Uterus (tissue), 4 donors: ENCODE data around the gene MEGF8. TPM values are rescaled to one million over a fixed set of nuclear protein-coding genes. Genes with fewer than 3 reads are reported as not detected.
"Not testable (repeated sequence)": the region's sequence is repeated elsewhere in the genome, so short reads cannot be mapped to it uniquely, and the experiment has no call there.

ENCODE experiments used
- DNase-seq, 2 donors: peaks; one replicate each; pipeline ENCODE4 v3.0.0-alpha.2; 2019 to 2020
- H3K27ac ChIP-seq, 2 donors: fragments of 200-600 bp; sonication (generic); 1 replicate in 1 of 2; 2 replicates in 1 of 2; pipeline ENCODE4 v1.5.1; 2016 to 2018
- H3K27me3 ChIP-seq, 2 donors: fragments of 200-600 bp; sonication (generic); one replicate each; pipeline ENCODE4 v1.5.1; 2018 to 2019; ENCODE audit warnings: control low read depth in 1 of 2
- H3K36me3 ChIP-seq, 2 donors: fragments of 200-600 bp; sonication (generic); one replicate each; pipeline ENCODE4 v1.5.1; 2019; ENCODE audit warnings: control low read depth in 1 of 2
- H3K4me1 ChIP-seq, 2 donors: fragments of 200-600 bp; sonication (generic); one replicate each; pipeline ENCODE4 v1.5.1; 2018 to 2019; ENCODE audit warnings: control low read depth in 1 of 2
- H3K4me3 ChIP-seq, 2 donors: fragments of 200-600 bp; sonication (generic); 1 replicate in 1 of 2; 2 replicates in 1 of 2; pipeline ENCODE4 v1.5.1; 2018 to 2019; ENCODE audit warnings: mild to moderate bottlenecking in 1 of 2
- H3K9me3 ChIP-seq, 2 donors: fragments of 200-600 bp; sonication (generic); one replicate each; pipeline ENCODE4 v1.5.1; 2019; ENCODE audit warnings: control low read depth in 1 of 2
- CTCF ChIP-seq, 4 experiments: fragments of 200-600 bp in 2 of 4; fragments of 450-650 bp in 2 of 4; sonication (generic) in 2 of 4; IDR thresholded peaks; one replicate each; pipeline ENCODE4 v1.5.1; 2016 to 2019; ENCODE audit warnings: antibody characterized with exemption in 4 of 4, mild to moderate bottlenecking in 2 of 4, moderate library complexity in 1 of 4
- POLR2A ChIP-seq, 2 donors: fragments of 450-650 bp; IDR thresholded peaks; one replicate each; pipeline ENCODE4 v1.6.1; 2016; ENCODE audit warnings: antibody characterized with exemption in 2 of 2, mild to moderate bottlenecking in 1 of 2, moderate library complexity in 1 of 2
- intact Hi-C: fragments of 100-400 bp; cut with DNase I; formaldehyde crosslinking; loops from one replicate; pipeline ENCODE4 v1.15.1; 2023; ENCODE audit warnings: low total_unique reads
- total RNA-seq, 4 donors: library from RNA; depleted of rRNA in 3 of 4; stranded (reverse); fragments of >200 nt in 3 of 4; gene quantifications; one replicate each; pipeline versions ENCODE4 v1.1.0 to v1.2.4, GENCODE V29; 2014 to 2023
- donor health status: DM: yes; HTN: yes; CAD: no.

MEGF8 gene
- total RNA-seq, 4 donors from 2014 or later, result 3.6 to 30.0 (median 19.1) TPM

GRCh38 chr19:42330241-42330711 lies 4.8 kb downstream of the MEGF8 start:
- intact Hi-C loops, result no loop called here
- no peak overlapping the region for H3K27ac ChIP-seq
- no peaks in the 10 kb centered on the region for H3K27me3 ChIP-seq
- no peak for DNase-seq
- no peaks in the 10 kb centered on the region for H3K36me3 ChIP-seq
- no peak overlapping the region for H3K4me3 ChIP-seq
- TF ChIP-seq POLR2A (IDR thresholded peaks at IDR 0.05) (no peak), CTCF (IDR thresholded peaks at IDR 0.05) (no peak)
- H3K4me1 ChIP-seq, result peaks cover 0 to 8% of the 10 kb centered on the region in 2 donors
- no peaks in the 10 kb centered on the region for H3K9me3 ChIP-seq

GRCh38 chr19:42331333-42331732 lies 5.9 kb downstream of the MEGF8 start:
- H3K36me3 ChIP-seq, H3K9me3 ChIP-seq, H3K27me3 ChIP-seq, DNase-seq, H3K4me3 ChIP-seq, intact Hi-C loops, H3K4me1 ChIP-seq, H3K27ac ChIP-seq: not testable (repeated sequence)

- no peak for DNase-seq
- H3K27me3 ChIP-seq, result no peaks in the 10 kb centered on the region
- H3K4me3 ChIP-seq, result no peak overlapping the region
- TF ChIP-seq POLR2A (IDR thresholded peaks at IDR 0.05) (no peak), CTCF (IDR thresholded peaks at IDR 0.05) (no peak)
- no peaks in the 10 kb centered on the region for H3K36me3 ChIP-seq
- intact Hi-C loops, result no loop called here
- peaks cover 0 to 8% of the 10 kb centered on the region in 2 donors for H3K4me1 ChIP-seq
- no peaks in the 10 kb centered on the region for H3K9me3 ChIP-seq
- no peak overlapping the region for H3K27ac ChIP-seq
Observed at GRCh38 chr19:42332059-42332458, 6.6 kb downstream of the MEGF8 start.

- H3K4me1 ChIP-seq, result no peaks in the 10 kb centered on the region
- H3K9me3 ChIP-seq, result no peaks in the 10 kb centered on the region
- no peak overlapping the region for H3K4me3 ChIP-seq
- no peaks in the 10 kb centered on the region for H3K27me3 ChIP-seq
- no peak for TF ChIP-seq CTCF (IDR thresholded peaks at IDR 0.05)
- no peak for TF ChIP-seq POLR2A (IDR thresholded peaks at IDR 0.05)
- intact Hi-C loops, result no loop called here
- H3K27ac ChIP-seq, result no peak overlapping the region
- no peak for DNase-seq
- no peaks in the 10 kb centered on the region for H3K36me3 ChIP-seq
Observed at GRCh38 chr19:42333018-42333417, 7.6 kb downstream of the MEGF8 start.

GRCh38 chr19:42333975-42334696 lies 8.7 kb downstream of the MEGF8 start:
- no peaks in the 10 kb centered on the region for H3K9me3 ChIP-seq
- no peaks in the 10 kb centered on the region for H3K4me1 ChIP-seq
- no peaks in the 10 kb centered on the region for H3K36me3 ChIP-seq
- no peak overlapping the region for H3K27ac ChIP-seq
- no peak for TF ChIP-seq CTCF (IDR thresholded peaks at IDR 0.05)
- TF ChIP-seq POLR2A (IDR thresholded peaks at IDR 0.05), result no peak
- no peaks in the 10 kb centered on the region for H3K27me3 ChIP-seq
- intact Hi-C loops, result no loop called here
- no peak overlapping the region for H3K4me3 ChIP-seq
- no peak for DNase-seq
